ENCODE data around the gene SMOC2.

- no peak for TF ChIP-seq CTCF (optimal IDR thresholded peaks at IDR 0.05 in 1 of 3, IDR thresholded peaks at IDR 0.05 in 1 of 3, conservative IDR thresholded peaks at IDR 0.05 in 1 of 3; ENCODE audit: extremely low read depth in 1 of 3, insufficient read depth in 2 of 3, low read length in 3 of 3)
- TF ChIP-seq EZH2 (IDR thresholded peaks at IDR 0.05; ENCODE audit: low read length): no peak
Observed at GRCh38 chr6:168582571-168582981, 141.6 kb downstream of the SMOC2 start.
